Bronchial epithelial cell (primary cell): ENCODE data around the gene CDH12. TPM values are rescaled to one million over a fixed set of nuclear protein-coding genes. Genes with fewer than 3 reads are reported as not detected.

Source experiments
- DNase-seq: peaks from one replicate; pipeline ENCODE4 v3.0.0-alpha.2; 2010; ENCODE audit warnings: low read depth
- FAIRE-seq: peaks from 2 replicates; lab custom pipeline; 2011; peaks lifted over from hg19 to GRCh38; lab: Jason Lieb, UNC
- H3K27me3 ChIP-seq: 2 replicates; pipeline ENCODE4 v1.5.1; 2011; ENCODE audit warnings: low read length; ENCODE audit not compliant: control insufficient read depth, insufficient read depth
- H3K36me3 ChIP-seq: 2 replicates; pipeline ENCODE4 v1.5.1; 2011; ENCODE audit warnings: low read length; ENCODE audit not compliant: control insufficient read depth, insufficient read depth
- H3K4me3 ChIP-seq: 2 replicates; pipeline ENCODE4 v1.5.1; 2011; ENCODE audit warnings: mild to moderate bottlenecking, low read depth, low read length, control low read depth
- CTCF ChIP-seq: IDR thresholded peaks from 2 replicates; pipeline ENCODE4 v1.5.1; 2011; ENCODE audit warnings: mild to moderate bottlenecking, moderate library complexity, low read length, control low read depth, inconsistent platforms; ENCODE audit not compliant: insufficient read depth, severe bottlenecking
- total RNA-seq: library from RNA; depleted of rRNA; stranded (reverse); fragments of >200 nt; gene quantifications from 2 replicates; pipeline ENCODE4 v1.2.1, GENCODE V29; 2014

CDH12 gene
- total RNA-seq, 1 donor from 2014 or later = not detected

GRCh38 chr5:22372826-22373660 is 480.1 kb downstream of the CDH12 start:
- Histone ChIP-seq H3K27me3 (no peaks in the 10 kb centered on the region), H3K4me3 (no peak overlapping the region), H3K36me3 (no peaks in the 10 kb centered on the region)
- FAIRE-seq (no peak), DNase-seq (no peak)
- no peak for TF ChIP-seq CTCF

GRCh38 chr5:22372376-22372775 is 480.8 kb downstream of the CDH12 start:
- Histone ChIP-seq H3K36me3 (no peaks in the 10 kb centered on the region), H3K4me3 (no peak overlapping the region), H3K27me3 (no peaks in the 10 kb centered on the region)
- DNase-seq = peak; percentile 12
- FAIRE-seq = no peak
- no peak for TF ChIP-seq CTCF

- H3K4me3 ChIP-seq = no peak overlapping the region
- no peak for TF ChIP-seq CTCF
- H3K36me3 ChIP-seq = no peaks in the 10 kb centered on the region
- no peaks in the 10 kb centered on the region for H3K27me3 ChIP-seq
- FAIRE-seq = no peak
- DNase-seq = no peak
These were observed 498.2 kb downstream of the CDH12 start for GRCh38 chr5:22354956-22355355.

GRCh38 chr5:22352493-22352892 is 500.7 kb downstream of the CDH12 start:
- TF ChIP-seq CTCF = no peak
- no peak overlapping the region for H3K4me3 ChIP-seq
- no peaks in the 10 kb centered on the region for H3K36me3 ChIP-seq
- no peak for DNase-seq
- no peak for FAIRE-seq
- H3K27me3 ChIP-seq = no peaks in the 10 kb centered on the region

- DNase-seq (no peak), FAIRE-seq (no peak)
- no peaks in the 10 kb centered on the region for H3K36me3 ChIP-seq
- no peak overlapping the region for H3K4me3 ChIP-seq
- no peak for TF ChIP-seq CTCF
- H3K27me3 ChIP-seq = no peaks in the 10 kb centered on the region
These were observed 502.0 kb downstream of the CDH12 start for GRCh38 chr5:22351178-22351577.
